Neural crest cell (in vitro differentiated cells): ENCODE data around the gene TMEM95. TPM values are rescaled to one million over a fixed set of nuclear protein-coding genes. Genes with fewer than 3 reads are reported as not detected.

Experiments
- DNase-seq: peaks from one replicate; pipeline ENCODE4 v3.0.0; 2021; ENCODE audit warnings: low read depth, mixed read lengths, low spot score
- H3K27ac Mint-ChIP-seq: one replicate; pipeline ENCODE4 v1.8.0; 2021; ENCODE audit warnings: mild to moderate bottlenecking, mixed read lengths; ENCODE audit not compliant: unreplicated experiment
- H3K27me3 Mint-ChIP-seq: 2 replicates; pipeline ENCODE4 v1.8.0; 2021; ENCODE audit warnings: low read depth, mild to moderate bottlenecking, mixed read lengths
- H3K36me3 Mint-ChIP-seq: 2 replicates; pipeline ENCODE4 v1.8.0; 2021; ENCODE audit warnings: low read depth, mild to moderate bottlenecking, mixed read lengths
- H3K4me1 Mint-ChIP-seq: 2 replicates; pipeline ENCODE4 v1.8.0; 2021; ENCODE audit warnings: mixed read lengths
- H3K4me3 Mint-ChIP-seq: one replicate; pipeline ENCODE4 v1.8.0; 2021; ENCODE audit warnings: mild to moderate bottlenecking, mixed read lengths
- H3K9me3 Mint-ChIP-seq: 2 replicates; pipeline ENCODE4 v1.8.0; 2021; ENCODE audit warnings: mixed read lengths
- CTCF ChIP-seq: fragments of 200-600 bp; sonication (generic); conservative IDR thresholded peaks from 2 replicates; pipeline ENCODE4 v1.5.0; 2021; ENCODE audit warnings: antibody characterized with exemption, mild to moderate bottlenecking
- total RNA-seq: library from RNA; stranded (reverse); gene quantifications from 2 replicates; pipeline ENCODE4 v1.2.1, GENCODE V29; 2021

The TMEM95 gene
- total RNA-seq, 1 donor from 2014 or later = not detected

DNA sequence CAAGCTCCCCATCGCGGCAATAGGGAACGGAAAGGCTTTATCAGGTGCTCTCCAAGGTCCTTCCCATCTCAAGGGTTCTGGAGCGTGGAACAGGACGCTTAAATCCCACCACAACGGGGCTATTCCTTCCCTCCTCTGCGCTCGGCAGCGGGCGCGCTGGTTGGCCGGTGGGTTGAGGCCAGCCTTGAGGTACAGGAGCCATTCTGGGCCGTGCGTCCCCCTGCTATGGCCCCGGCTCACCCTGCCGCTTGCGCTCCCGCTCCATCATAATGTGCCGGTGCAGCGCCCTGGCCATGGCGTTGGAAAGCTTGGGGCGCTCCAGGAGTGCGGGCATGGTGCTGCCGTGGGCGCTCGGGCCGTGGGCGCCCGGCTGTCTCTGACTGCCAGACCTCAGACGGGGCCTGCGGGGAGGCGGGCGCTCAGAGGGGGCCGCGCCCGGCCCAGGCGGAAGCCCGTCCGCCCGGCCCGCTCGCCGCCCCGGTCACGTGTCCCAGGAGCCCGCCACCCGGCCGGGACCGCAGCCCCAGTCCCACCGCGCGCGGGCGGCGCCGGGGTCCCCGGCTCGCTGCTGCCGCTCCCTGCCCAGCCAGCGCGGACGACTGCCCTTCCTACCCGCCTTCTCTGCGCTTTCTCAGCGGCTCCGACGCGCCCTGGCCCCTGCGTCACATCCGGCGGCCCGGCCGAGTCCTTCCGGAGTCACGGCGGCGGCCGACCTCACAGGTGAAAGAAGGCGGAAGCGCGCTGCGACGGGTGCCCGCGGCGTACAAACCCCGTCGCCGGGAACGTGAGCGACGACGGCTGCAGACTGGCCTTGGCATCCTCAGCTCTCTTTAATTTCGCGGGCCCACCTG lies 40.0 kb upstream of the TMEM95 start, which contains the start of gene GPS2:
Gene GPS2, minus strand, starts transcription at position 642 of the 851 bp plus-strand sequence. Its CDS starts 308 bp downstream, at position 334.
- Mint-ChIP-seq H3K27me3 (peaks cover 9% of the 10 kb centered on the region), H3K27ac (peak within 1 kb of the TSS; percentile 75), H3K9me3 (no peaks in the 10 kb centered on the region), H3K4me1 (peaks cover 43% of the 10 kb centered on the region), H3K36me3 (peaks cover 23% of the 10 kb centered on the region), H3K4me3 (peak within 1 kb of the TSS; percentile 99)
- DNase-seq = peak; percentile 86
- TF ChIP-seq CTCF = no peak

DNA sequence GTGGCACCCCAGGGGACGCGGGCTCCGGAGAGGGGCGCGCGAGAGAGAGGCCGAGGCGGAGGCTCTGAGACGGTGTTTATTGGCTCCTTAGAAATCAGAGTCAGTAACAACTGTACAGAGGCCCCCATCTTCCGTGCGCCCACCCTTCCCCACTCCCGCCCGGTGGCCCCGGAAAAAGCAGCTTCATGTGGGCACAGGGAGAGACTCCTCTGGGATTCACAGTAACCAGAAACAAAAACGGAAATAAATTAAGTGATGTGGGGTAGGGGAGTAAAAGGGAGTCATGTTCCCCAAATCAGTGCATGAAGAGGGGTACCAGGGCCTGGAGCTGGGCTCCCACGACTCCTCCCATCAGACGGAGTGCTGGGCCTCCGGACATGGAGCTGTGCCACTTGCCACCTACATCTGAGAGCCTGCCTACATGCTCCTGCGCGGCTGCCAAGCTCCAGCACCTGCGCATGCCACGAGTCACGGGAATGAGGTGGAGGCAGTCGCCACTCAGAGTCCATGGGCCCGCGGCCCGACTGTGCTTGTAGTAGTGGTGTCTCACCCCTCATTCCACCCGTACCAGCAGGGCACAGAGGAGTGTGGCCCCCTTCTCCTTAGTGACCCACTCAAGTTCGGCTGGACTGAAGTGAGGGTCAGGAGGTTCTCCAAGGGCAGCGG lies 39.3 kb upstream of the TMEM95 start:
- no peak for TF ChIP-seq CTCF
- Mint-ChIP-seq H3K4me1 (peaks cover 35% of the 10 kb centered on the region), H3K36me3 (peaks cover 16% of the 10 kb centered on the region), H3K4me3 (peak overlapping the region; percentile 92), H3K9me3 (no peaks in the 10 kb centered on the region), H3K27ac (peak overlapping the region; percentile 75), H3K27me3 (peaks cover 9% of the 10 kb centered on the region)
- DNase-seq = no peak

DNA sequence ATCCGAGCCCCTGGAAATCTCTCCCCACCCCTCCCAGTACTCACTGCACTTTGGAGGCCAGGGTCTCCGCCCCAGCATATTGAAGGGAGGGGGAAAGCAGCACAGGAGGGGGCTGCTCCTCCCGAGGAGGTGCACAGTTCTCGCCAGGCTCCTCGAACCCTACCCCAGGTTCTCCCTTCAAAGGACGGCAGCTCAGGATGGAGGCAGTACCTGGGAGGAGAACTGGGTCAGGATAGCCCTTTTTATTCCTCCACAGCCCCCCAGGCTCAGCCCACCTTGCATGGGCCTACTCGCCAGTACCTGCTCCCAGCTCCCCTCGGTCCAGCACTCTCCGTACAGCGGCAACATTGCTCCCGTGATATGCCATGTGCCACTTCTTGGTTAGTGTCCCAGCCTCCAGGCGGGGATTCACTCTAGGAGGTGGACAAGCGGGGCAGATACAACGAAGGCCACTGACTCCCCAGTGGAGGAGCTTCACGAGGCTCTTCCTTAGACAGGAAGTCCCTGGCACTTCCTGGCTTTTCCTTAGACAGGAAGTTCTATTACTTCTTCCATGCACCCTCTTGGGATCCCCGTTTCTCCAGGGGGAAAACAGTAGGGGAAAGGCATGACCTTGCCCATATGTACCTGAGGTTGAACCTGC lies 37.7 kb upstream of the TMEM95 start:
- H3K4me1 Mint-ChIP-seq = peaks cover 27% of the 10 kb centered on the region
- H3K27ac Mint-ChIP-seq = peak overlapping the region; percentile 12
- H3K4me3 Mint-ChIP-seq = peak overlapping the region; percentile 82
- TF ChIP-seq CTCF = no peak
- peaks cover 12% of the 10 kb centered on the region for H3K36me3 Mint-ChIP-seq
- H3K9me3 Mint-ChIP-seq = no peaks in the 10 kb centered on the region
- peaks cover 7% of the 10 kb centered on the region for H3K27me3 Mint-ChIP-seq
- DNase-seq = no peak

DNA sequence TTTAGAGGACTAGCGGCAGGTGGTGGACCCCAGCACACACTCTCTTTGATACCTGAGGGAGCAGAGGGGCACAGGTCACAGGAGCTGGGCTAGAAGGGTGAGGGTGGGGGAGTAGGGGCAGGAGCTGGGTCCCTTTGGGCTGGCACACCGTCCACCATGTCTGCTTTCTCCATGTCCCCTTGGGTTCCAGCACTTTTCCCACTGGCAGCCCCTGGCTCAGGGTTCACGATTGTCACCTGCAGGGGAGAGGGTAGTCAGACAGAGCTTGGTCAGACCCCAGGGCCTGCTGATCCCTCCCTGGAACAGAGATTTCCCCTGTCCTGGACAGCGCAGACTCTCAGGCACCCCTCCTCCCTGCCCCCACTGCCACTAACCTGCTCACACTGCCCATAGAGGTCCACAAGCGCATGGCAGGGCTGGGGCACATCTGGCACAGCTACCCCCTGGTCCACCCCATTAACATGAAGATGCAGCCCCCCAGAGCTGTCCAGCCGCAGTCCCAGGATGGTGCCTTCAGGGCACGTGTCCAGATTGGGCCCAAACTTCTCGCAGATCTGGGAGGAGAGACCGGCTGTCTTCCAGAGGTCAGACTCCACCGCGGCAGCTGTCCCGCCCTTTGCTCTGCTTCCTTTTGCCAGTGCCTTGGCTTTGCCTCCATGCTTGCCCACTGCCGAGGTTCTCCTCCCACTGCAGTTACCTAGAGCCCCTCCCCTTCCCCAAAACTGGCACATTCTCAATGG lies 36.7 kb upstream of the TMEM95 start:
- Mint-ChIP-seq H3K9me3 (no peaks in the 10 kb centered on the region), H3K27ac (no peak overlapping the region), H3K27me3 (peaks cover 5% of the 10 kb centered on the region), H3K4me3 (peak overlapping the region; percentile 82), H3K4me1 (peaks cover 19% of the 10 kb centered on the region), H3K36me3 (peaks cover 3% of the 10 kb centered on the region)
- no peak for DNase-seq
- no peak for TF ChIP-seq CTCF

- no peak for DNase-seq
- peaks cover 3% of the 10 kb centered on the region for H3K36me3 Mint-ChIP-seq
- TF ChIP-seq CTCF = no peak
- no peaks in the 10 kb centered on the region for H3K9me3 Mint-ChIP-seq
- H3K27me3 Mint-ChIP-seq = no peaks in the 10 kb centered on the region
- peak overlapping the region; percentile 20 for H3K4me3 Mint-ChIP-seq
- H3K27ac Mint-ChIP-seq = no peak overlapping the region
- H3K4me1 Mint-ChIP-seq = peaks cover 1% of the 10 kb centered on the region
Measured at GRCh38 chr17:7321466-7321865, 33.5 kb upstream of the TMEM95 start.
